ENCODE data around the gene DHCR24. TPM values are rescaled to one million over a fixed set of nuclear protein-coding genes. Genes with fewer than 3 reads are reported as not detected.

Gene DHCR24
- total RNA-seq, 1 experiment from 2014 or later = 337 TPM

DNA sequence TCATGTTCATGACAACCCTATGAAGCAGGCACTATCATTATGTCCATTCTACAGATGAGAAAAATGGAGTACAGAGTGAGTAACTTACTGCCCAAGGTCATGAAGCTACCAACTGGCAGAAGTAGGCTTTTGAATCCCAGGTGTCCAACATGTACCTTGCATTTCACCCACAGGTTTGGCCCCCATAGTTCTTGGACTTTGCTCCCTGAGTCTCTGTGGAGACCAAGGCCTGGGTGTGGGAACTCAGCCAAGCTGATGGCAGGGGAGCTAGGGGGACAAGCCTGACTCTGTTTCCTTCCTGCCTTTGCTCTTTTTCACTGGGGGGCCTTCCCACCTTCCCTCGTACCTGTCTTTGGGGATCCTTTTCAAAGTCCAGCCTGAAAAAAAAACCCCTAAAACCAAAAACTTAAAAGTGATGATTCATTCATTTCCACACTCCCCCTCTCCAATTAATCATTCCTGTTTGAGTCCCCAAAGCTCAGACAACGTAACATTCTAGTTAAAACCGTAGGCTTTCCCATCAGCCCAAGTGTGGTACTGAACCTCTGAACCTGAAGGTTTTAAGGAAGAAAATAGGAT lies 77.4 kb downstream of the DHCR24 start:
- POLR2A ChIA-PET = no interaction called here
- no peaks in the 10 kb centered on the region for H3K9me3 Mint-ChIP-seq

DNA sequence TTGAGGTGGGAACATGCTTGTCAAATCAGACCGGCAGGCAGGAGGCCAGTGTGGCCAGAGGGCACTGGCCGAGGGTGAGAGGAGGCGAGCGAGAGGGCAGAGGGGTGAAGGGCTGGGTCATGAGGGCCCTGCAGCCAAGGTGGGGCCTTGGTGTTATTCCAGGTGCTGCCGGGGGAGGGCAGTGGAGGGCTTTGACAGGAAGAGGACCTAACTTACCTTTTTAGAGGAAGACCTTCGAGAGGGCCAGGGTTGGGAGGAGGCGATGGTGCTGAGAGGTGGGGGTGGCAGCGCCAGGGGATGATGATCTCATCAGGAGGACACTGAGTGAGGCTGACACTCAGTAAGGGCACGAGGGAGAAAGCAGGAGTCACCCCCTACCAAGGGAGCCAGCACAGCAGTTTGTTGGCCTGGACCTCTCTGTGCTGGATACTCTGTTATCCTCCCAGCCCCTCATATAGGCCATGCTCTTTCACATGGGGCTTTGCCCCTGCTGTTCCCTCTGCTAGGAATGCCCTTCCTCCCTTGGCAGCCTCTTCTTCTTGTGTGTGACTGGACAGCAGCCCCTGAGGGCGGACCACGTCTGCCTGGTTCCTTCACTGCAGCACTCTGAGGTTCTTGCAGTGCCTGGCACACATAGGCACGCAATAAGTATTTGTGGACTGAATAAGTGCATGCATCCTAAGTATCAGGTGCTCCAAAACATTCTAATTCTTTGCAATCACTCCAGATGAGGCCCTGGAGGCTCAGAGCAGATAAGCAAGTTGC lies 78.4 kb downstream of the DHCR24 start:
- DNase-seq (ENCODE audit: low spot score) (no peak), ATAC-seq (no peak)
- Mint-ChIP-seq H3K27ac (no peak overlapping the region), H3K4me3 (no peak overlapping the region), H3K9me3 (no peaks in the 10 kb centered on the region), H3K36me3 (no peaks in the 10 kb centered on the region), H3K27me3 (ENCODE audit: low read depth) (peaks cover 5% of the 10 kb centered on the region), H3K4me1 (peaks cover 12% of the 10 kb centered on the region)
- ChIA-PET CTCF (interaction anchor here (1.1 to 1.9 kb wide), 2 partner anchors 8 to 213 kb away, joined by 3 to 6 read pairs; partner anchors contain the start of gene TTC22), POLR2A (no interaction called here)
- TF ChIP-seq RORB (CRISPR knock-in tag; IDR thresholded peaks at IDR 0.05) (no peak), TEAD4 (CRISPR knock-in tag; IDR thresholded peaks at IDR 0.05) (no peak), PRRX2 (CRISPR knock-in tag; IDR thresholded peaks at IDR 0.05) (no peak), KAT7 (CRISPR knock-in tag; IDR thresholded peaks at IDR 0.05; ENCODE audit: borderline replicate concordance) (no peak), ZNF138 (CRISPR knock-in tag; conservative IDR thresholded peaks at IDR 0.05) (no peak), SOX15 (CRISPR knock-in tag; IDR thresholded peaks at IDR 0.05) (no peak), TCF7 (CRISPR knock-in tag; IDR thresholded peaks at IDR 0.05; ENCODE audit: low read depth) (no peak), SMAD3 (CRISPR knock-in tag; IDR thresholded peaks at IDR 0.05; ENCODE audit: borderline replicate concordance) (no peak), MYBL2 (CRISPR knock-in tag; IDR thresholded peaks at IDR 0.05) (no peak), ZNF416 (CRISPR knock-in tag; IDR thresholded peaks at IDR 0.05) (no peak), GRHL2 (CRISPR knock-in tag; IDR thresholded peaks at IDR 0.05; ENCODE audit: insufficient replicate concordance, severe bottlenecking) (no peak), ZNF219 (CRISPR knock-in tag; IDR thresholded peaks at IDR 0.05; ENCODE audit: borderline replicate concordance) (no peak), EMX1 (CRISPR knock-in tag; IDR thresholded peaks at IDR 0.05) (no peak), NR2C2 (CRISPR knock-in tag; IDR thresholded peaks at IDR 0.05) (no peak)
- TF ChIP-seq, protein P1, sequence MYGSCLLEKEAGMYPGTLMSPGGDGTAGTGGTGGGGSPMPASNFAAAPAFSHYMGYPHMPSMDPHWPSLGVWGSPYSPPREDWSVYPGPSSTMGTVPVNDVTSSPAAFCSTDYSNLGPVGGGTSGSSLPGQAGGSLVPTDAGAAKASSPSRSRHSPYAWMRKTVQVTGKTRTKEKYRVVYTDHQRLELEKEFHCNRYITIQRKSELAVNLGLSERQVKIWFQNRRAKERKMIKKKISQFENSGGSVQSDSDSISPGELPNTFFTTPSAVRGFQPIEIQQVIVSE (CRISPR knock-in tag; IDR thresholded peaks at IDR 0.05; ENCODE audit: borderline replicate concordance) = no peak
- TF ChIP-seq, protein P2, sequence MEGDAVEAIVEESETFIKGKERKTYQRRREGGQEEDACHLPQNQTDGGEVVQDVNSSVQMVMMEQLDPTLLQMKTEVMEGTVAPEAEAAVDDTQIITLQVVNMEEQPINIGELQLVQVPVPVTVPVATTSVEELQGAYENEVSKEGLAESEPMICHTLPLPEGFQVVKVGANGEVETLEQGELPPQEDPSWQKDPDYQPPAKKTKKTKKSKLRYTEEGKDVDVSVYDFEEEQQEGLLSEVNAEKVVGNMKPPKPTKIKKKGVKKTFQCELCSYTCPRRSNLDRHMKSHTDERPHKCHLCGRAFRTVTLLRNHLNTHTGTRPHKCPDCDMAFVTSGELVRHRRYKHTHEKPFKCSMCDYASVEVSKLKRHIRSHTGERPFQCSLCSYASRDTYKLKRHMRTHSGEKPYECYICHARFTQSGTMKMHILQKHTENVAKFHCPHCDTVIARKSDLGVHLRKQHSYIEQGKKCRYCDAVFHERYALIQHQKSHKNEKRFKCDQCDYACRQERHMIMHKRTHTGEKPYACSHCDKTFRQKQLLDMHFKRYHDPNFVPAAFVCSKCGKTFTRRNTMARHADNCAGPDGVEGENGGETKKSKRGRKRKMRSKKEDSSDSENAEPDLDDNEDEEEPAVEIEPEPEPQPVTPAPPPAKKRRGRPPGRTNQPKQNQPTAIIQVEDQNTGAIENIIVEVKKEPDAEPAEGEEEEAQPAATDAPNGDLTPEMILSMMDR (IDR thresholded peaks at IDR 0.05) = no peak
- TF ChIP-seq, protein P3, sequence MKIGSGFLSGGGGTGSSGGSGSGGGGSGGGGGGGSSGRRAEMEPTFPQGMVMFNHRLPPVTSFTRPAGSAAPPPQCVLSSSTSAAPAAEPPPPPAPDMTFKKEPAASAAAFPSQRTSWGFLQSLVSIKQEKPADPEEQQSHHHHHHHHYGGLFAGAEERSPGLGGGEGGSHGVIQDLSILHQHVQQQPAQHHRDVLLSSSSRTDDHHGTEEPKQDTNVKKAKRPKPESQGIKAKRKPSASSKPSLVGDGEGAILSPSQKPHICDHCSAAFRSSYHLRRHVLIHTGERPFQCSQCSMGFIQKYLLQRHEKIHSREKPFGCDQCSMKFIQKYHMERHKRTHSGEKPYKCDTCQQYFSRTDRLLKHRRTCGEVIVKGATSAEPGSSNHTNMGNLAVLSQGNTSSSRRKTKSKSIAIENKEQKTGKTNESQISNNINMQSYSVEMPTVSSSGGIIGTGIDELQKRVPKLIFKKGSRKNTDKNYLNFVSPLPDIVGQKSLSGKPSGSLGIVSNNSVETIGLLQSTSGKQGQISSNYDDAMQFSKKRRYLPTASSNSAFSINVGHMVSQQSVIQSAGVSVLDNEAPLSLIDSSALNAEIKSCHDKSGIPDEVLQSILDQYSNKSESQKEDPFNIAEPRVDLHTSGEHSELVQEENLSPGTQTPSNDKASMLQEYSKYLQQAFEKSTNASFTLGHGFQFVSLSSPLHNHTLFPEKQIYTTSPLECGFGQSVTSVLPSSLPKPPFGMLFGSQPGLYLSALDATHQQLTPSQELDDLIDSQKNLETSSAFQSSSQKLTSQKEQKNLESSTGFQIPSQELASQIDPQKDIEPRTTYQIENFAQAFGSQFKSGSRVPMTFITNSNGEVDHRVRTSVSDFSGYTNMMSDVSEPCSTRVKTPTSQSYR (CRISPR knock-in tag; IDR thresholded peaks at IDR 0.05) = no peak
- TF ChIP-seq, protein P4, sequence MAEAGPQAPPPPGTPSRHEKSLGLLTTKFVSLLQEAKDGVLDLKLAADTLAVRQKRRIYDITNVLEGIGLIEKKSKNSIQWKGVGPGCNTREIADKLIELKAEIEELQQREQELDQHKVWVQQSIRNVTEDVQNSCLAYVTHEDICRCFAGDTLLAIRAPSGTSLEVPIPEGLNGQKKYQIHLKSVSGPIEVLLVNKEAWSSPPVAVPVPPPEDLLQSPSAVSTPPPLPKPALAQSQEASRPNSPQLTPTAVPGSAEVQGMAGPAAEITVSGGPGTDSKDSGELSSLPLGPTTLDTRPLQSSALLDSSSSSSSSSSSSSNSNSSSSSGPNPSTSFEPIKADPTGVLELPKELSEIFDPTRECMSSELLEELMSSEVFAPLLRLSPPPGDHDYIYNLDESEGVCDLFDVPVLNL (CRISPR knock-in tag; IDR thresholded peaks at IDR 0.05; ENCODE audit: borderline replicate concordance, low read depth) = no peak

More for the DNA sequence above, 77.4 kb downstream of the DHCR24 start:
- CTCF ChIA-PET = interaction anchor here (1.1 to 1.9 kb wide), 2 partner anchors 9 to 212 kb away, joined by 3 to 6 read pairs; partner anchors contain the start of gene TTC22
- DNase-seq (ENCODE audit: low spot score) (no peak), ATAC-seq (no peak)
- Mint-ChIP-seq H3K4me3 (no peak overlapping the region), H3K27ac (no peak overlapping the region), H3K27me3 (ENCODE audit: low read depth) (peaks cover 5% of the 10 kb centered on the region), H3K36me3 (no peaks in the 10 kb centered on the region), H3K4me1 (peaks cover 21% of the 10 kb centered on the region)
- TF ChIP-seq, protein P5, sequence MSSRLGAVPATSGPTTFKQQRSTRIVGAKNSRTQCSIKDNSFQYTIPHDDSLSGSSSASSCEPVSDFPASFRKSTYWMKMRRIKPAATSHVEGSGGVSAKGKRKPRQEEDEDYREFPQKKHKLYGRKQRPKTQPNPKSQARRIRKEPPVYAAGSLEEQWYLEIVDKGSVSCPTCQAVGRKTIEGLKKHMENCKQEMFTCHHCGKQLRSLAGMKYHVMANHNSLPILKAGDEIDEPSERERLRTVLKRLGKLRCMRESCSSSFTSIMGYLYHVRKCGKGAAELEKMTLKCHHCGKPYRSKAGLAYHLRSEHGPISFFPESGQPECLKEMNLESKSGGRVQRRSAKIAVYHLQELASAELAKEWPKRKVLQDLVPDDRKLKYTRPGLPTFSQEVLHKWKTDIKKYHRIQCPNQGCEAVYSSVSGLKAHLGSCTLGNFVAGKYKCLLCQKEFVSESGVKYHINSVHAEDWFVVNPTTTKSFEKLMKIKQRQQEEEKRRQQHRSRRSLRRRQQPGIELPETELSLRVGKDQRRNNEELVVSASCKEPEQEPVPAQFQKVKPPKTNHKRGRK (CRISPR knock-in tag; IDR thresholded peaks at IDR 0.05; ENCODE audit: borderline replicate concordance) = no peak
- TF ChIP-seq, protein P6, sequence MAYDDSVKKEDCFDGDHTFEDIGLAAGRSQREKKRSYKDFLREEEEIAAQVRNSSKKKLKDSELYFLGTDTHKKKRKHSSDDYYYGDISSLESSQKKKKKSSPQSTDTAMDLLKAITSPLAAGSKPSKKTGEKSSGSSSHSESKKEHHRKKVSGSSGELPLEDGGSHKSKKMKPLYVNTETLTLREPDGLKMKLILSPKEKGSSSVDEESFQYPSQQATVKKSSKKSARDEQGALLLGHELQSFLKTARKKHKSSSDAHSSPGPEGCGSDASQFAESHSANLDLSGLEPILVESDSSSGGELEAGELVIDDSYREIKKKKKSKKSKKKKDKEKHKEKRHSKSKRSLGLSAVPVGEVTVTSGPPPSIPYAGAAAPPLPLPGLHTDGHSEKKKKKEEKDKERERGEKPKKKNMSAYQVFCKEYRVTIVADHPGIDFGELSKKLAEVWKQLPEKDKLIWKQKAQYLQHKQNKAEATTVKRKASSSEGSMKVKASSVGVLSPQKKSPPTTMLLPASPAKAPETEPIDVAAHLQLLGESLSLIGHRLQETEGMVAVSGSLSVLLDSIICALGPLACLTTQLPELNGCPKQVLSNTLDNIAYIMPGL (CRISPR knock-in tag; IDR thresholded peaks at IDR 0.05) = no peak
